Cardiac fibroblast (primary cell): ENCODE results near the gene PADI3.

ENCODE experiments used
- DNase-seq, 2 donors: peaks; one replicate each; pipeline versions ENCODE4 v3.0.0 to v3.0.0-alpha.2; 2010; ENCODE audit warnings: low read depth in 2 of 2
- H3K4me3 ChIP-seq, 2 donors: replicated peaks in 1 of 2; 1 replicate in 1 of 2; 2 replicates in 1 of 2; pipeline ENCODE4 v1.5.1; 2011; ENCODE audit warnings: low read depth in 2 of 2, low read length in 2 of 2, mild to moderate bottlenecking in 2 of 2, moderate library complexity in 1 of 2
- TF ChIP-seq, protein P1 (sequence below): IDR thresholded peaks from one replicate; pipeline ENCODE4 v1.5.1; 2011; ENCODE audit warnings: low read depth, mild to moderate bottlenecking, low read length, inconsistent platforms

Gene PADI3

DNA sequence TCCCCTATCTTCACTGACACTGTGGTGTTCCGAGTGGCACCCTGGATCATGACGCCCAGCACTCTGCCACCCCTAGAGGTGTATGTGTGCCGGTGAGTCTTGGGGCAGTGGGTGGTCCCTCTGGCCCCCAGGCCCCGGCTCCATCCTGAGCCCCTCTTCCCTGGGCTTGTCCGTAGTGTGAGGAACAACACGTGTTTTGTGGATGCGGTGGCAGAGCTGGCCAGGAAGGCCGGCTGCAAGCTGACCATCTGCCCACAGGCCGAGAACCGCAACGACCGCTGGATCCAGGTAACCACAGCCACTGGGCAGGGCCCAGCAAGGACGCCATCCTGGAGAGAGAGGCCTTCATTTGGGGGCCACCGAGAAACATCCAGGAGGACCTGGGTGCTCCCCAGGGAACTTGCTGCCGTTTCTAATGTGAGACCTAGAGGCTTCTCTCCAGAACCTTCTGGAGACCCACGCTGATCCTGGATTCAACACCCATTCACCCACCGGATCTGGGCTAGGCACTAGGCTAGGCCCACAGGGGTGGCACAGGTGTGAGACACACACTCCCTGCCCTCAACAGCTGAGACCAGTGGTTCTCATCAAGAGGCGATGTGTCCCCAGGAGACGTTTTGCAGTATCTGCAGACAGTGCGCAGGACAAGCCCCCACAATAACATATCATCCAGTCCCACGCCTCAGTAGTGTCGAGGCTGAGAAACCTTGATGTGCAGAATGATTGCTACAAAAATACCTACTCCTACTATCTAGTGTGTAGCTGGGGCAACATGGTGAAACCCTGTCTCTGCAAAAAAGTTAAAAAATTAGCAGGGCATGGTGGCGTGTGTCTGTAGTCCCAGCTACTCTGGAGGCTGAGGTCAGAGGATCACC, 22.2 kb downstream of the PADI3 start:
- TF ChIP-seq, protein P1, sequence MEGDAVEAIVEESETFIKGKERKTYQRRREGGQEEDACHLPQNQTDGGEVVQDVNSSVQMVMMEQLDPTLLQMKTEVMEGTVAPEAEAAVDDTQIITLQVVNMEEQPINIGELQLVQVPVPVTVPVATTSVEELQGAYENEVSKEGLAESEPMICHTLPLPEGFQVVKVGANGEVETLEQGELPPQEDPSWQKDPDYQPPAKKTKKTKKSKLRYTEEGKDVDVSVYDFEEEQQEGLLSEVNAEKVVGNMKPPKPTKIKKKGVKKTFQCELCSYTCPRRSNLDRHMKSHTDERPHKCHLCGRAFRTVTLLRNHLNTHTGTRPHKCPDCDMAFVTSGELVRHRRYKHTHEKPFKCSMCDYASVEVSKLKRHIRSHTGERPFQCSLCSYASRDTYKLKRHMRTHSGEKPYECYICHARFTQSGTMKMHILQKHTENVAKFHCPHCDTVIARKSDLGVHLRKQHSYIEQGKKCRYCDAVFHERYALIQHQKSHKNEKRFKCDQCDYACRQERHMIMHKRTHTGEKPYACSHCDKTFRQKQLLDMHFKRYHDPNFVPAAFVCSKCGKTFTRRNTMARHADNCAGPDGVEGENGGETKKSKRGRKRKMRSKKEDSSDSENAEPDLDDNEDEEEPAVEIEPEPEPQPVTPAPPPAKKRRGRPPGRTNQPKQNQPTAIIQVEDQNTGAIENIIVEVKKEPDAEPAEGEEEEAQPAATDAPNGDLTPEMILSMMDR = no peak
- H3K4me3 ChIP-seq = no peak overlapping the region
- DNase-seq = no peak

DNA sequence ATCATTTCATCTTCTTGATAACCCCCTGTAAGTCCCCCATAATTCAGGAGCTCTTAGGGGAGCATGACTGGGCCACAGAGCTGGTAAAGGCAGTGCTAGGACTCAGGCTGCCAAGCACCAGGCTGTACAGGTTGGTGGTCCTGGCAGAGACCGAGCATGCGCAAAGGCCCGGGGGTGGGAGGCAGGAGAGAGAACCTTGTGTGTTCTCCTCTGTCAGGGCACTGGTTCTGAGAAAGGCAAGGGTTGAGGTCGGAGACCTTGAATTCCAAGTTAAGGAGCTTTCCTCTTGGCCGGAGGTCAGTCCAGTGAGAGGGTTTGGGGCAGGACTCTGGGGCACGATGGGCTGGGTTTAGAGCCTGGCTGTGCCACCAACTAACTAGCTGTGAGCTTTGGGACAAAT, 23.2 kb downstream of the PADI3 start:
- no peak for DNase-seq
- TF ChIP-seq, protein P1 = no peak
- no peak overlapping the region for H3K4me3 ChIP-seq

DNA sequence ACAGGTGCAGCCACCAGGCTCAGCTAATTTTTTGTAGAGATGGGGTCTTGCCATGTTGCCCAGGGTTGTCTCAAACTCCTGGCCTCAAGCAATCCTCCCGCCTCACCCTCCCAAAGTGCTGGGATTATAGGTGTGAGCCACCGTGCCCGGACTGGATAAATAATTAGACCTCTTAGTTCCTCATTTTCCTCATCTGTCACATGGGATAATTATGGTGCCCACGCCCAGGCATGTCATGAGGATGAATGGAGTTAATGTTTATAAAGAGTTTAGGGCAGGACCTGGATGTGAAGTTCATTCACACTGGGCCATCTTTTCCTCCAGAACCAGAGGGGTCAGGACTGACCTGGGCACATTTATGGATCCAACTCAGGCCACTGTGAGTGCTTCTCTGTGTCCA, 23.7 kb downstream of the PADI3 start:
- no peak for DNase-seq
- no peak overlapping the region for H3K4me3 ChIP-seq
- TF ChIP-seq, protein P1 = no peak

DNA sequence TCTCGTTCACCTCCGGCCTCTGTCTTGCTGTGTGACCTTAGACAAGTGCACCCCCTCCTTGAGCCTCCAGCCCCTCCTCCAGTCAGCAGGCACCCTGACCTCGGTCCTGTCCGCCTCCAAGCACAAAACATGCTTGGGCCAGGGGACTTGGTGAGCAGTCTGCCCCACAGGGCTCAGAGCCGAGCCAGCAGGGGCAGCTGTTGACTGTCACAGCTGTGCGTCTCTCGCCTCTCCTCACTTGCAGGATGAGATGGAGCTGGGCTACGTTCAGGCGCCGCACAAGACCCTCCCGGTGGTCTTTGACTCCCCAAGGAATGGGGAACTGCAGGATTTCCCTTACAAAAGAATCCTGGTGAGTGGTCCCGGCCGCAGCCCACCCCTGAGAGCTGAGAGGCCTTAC, 24.2 kb downstream of the PADI3 start:
- H3K4me3 ChIP-seq = no peak overlapping the region
- TF ChIP-seq, protein P1 = no peak
- DNase-seq = no peak

DNA sequence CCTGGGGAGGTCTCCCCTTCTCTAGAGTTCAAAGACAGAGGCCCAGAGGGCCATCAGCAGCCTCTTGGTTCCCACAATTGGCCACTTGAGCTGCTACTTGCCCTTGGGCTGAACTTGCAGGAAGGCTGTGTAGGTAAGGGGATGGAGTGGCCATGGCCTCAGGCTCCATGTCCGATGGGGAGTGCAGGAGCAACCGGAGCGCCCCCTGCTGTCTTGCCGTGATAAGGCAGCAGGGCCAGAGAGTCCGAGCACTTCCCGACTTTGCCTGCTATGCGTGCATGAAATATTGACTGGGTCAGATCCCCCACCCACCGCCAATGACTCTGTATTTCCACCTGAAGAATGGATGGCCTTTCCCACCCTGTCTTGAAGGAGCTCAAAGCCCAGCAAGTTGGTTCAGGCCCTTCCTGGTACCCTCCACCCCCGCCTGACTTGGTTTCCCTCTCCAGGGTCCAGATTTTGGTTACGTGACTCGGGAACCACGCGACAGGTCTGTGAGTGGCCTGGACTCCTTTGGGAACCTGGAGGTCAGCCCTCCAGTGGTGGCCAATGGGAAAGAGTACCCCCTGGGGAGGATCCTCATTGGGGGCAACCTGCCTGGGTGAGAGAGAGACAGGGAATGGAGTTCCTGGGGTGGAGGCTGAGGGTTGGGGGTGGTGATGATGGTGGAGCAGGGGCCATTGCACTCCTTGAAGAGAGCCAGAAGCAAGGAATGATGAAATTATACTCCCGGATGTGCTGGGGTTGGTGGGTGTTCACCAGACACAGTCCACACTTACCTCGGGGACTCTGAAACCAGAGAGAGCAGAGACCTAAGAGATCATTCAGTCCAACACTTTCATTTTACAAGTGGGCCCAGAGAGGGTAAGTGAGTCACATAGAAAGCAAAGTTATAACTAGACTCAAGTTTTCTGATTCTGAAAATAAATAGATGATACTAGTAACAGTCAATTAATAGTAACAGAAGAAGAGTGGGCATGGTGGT, 25.6 kb downstream of the PADI3 start:
- TF ChIP-seq, protein P1 = peak; percentile 85
- H3K4me3 ChIP-seq = no peak overlapping the region
- peak; percentile 37 to 62 for DNase-seq

DNA sequence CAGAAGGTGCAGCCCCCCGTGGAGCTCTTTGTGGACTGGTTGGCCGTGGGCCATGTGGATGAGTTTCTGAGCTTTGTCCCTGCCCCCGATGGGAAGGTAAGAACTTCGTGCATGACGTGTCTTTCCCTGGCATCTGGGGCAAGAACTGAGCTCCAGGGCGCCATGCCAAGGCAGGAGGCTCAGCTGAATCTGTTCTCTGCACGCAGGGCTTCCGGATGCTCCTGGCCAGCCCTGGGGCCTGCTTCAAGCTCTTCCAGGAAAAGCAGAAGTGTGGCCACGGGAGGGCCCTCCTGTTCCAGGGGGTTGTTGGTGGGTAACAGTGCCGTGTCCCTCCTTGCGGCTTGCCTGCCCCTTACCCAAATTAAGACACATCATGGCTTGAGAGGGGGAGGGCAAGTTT, 27.7 kb downstream of the PADI3 start:
- TF ChIP-seq, protein P1 = no peak
- no peak overlapping the region for H3K4me3 ChIP-seq
- DNase-seq = peak; percentile 60 to 66
